ENCODE data around the gene PRR7.

- no peak for TF ChIP-seq USF2 (IDR thresholded peaks at IDR 0.05; ENCODE audit: borderline replicate concordance, low read depth, low read length)
- TF ChIP-seq CTCF (IDR thresholded peaks at IDR 0.05) = no peak; the same call in 1 of the 2 replicates
- no peak for TF ChIP-seq RAD21 (IDR thresholded peaks at IDR 0.05; ENCODE audit: low read length)
- no peak for TF ChIP-seq EP300 (IDR thresholded peaks at IDR 0.05; ENCODE audit: borderline replicate concordance in 1 of 2, low read depth in 1 of 2, low read length in 1 of 2)
Observed at GRCh38 chr5:177497292-177498012, 50.8 kb downstream of the PRR7 start, which contains the start of gene PDLIM7.

Data from SK-N-SH (cell line).